PC-9 (cell line): ENCODE data around the gene SEMA3E.

Source experiments
- CTCF ChIP-seq: fragments of 200-600 bp; sonication (generic); conservative IDR thresholded peaks from 2 replicates; pipeline ENCODE4 v1.6.1; 2017; ENCODE audit warnings: mixed run types, antibody characterized with exemption, mild to moderate bottlenecking, moderate library complexity
- EZH2 ChIP-seq: fragments of 200-600 bp; sonication (generic); IDR thresholded peaks from 2 replicates; pipeline ENCODE4 v1.8.0; 2017; ENCODE audit warnings: antibody characterized with exemption, low read depth

GRCh38 chr7:83646027-83646426 lies 2.9 kb downstream of the SEMA3E start:
- no peak for TF ChIP-seq CTCF
- TF ChIP-seq EZH2, result no peak
